Measurements from ENCODE around the gene COL6A2. TPM values are rescaled to one million over a fixed set of nuclear protein-coding genes. Genes with fewer than 3 reads are reported as not detected.

The COL6A2 gene
- total RNA-seq, 1 experiment from 2014 or later, result 129 TPM

GRCh38 chr21:46171996-46172862 is 74.3 kb downstream of the COL6A2 start:
- Histone ChIP-seq H4K91ac (ENCODE audit: insufficient read length, low read depth, low read length) (no peak overlapping the region), H3K14ac (ENCODE audit: insufficient read depth, low read length) (no peak overlapping the region; the same call in 1 of the 2 replicates), H3K56ac (ENCODE audit: insufficient read length, low read depth, low read length) (no peak overlapping the region), H3K79me1 (ENCODE audit: insufficient read depth, low read depth, low read length, poor library complexity, severe bottlenecking) (peaks cover 6% of the 10 kb centered on the region), H4K20me1 (ENCODE audit: control insufficient read depth, insufficient read depth, insufficient read length) (no peaks in the 10 kb centered on the region), H3K27ac (ENCODE audit: insufficient read length, low read depth, low read length) (no peak overlapping the region), H3K27me3 (ENCODE audit: insufficient read depth, low read length) (no peaks in the 10 kb centered on the region), H3K79me2 (ENCODE audit: insufficient read depth, low read length) (no peaks in the 10 kb centered on the region; the same call in 1 of the 2 replicates), H2BK5ac (ENCODE audit: insufficient read length, low read length) (no peak overlapping the region), H3T11ph (ENCODE audit: low read length) (no peak overlapping the region), H2BK20ac (ENCODE audit: low read depth, low read length, poor library complexity, severe bottlenecking) (no peak overlapping the region), H3K18ac (ENCODE audit: insufficient read length, low read depth, low read length) (no peak overlapping the region), H3K9ac (ENCODE audit: extremely low read depth, insufficient read length, low read length) (no peak overlapping the region), H3K23me2 (ENCODE audit: insufficient read length, low read depth, low read length, poor library complexity, severe bottlenecking) (no peaks in the 10 kb centered on the region), H4K5ac (ENCODE audit: insufficient read length, low read depth, low read length) (no peak overlapping the region), H2AFZ (ENCODE audit: low read length) (no peak overlapping the region), H4K8ac (replicated peaks; ENCODE audit: insufficient read length, low read depth, low read length) (no peak overlapping the region), H2AK5ac (ENCODE audit: insufficient read length, low read length) (no peak overlapping the region), H2BK15ac (ENCODE audit: low read depth, low read length) (no peak overlapping the region), H3K4me1 (ENCODE audit: insufficient read depth, low read length) (0 out of 2 replicates have a peak, but pooled peaks cover 3% of the 10 kb centered on the region), H3K23ac (ENCODE audit: insufficient read length, low read depth, low read length) (no peak overlapping the region), H3K9me3 (ENCODE audit: control insufficient read depth, low read depth, low read length) (no peaks in the 10 kb centered on the region), H3K4me2 (ENCODE audit: insufficient read depth, insufficient read length, low read length) (no peak overlapping the region), H2BK120ac (ENCODE audit: low read depth, low read length, poor library complexity, severe bottlenecking) (no peak overlapping the region), H3K4ac (ENCODE audit: low read depth, low read length) (no peak overlapping the region), H2BK12ac (ENCODE audit: insufficient read length, low read depth, low read length) (no peak overlapping the region)
- peaks cover 0 to 7% of the 10 kb centered on the region in 2 experiments; a peak in 2 of 4 replicates for H3K4me1 Mint-ChIP-seq
- no peaks in the 10 kb centered on the region for H3K27me3 Mint-ChIP-seq (ENCODE audit: low read depth)
- no peak overlapping the region for H3K4me3 Mint-ChIP-seq
- no CpG with 5 or more reads among the region's 21 CpGs for WGBS (ENCODE audit: extremely low coverage, insufficient read length, low lambda C conversion rate)
- peaks cover 2 to 21% (median 6%) of the 10 kb centered on the region in 3 experiments; a peak in 6 of 7 replicates for H3K36me3 Mint-ChIP-seq (ENCODE audit: insufficient read depth in 1 of 3, low read depth in 3 of 3)
- H3K9me3 Mint-ChIP-seq, result peaks cover 6 to 23% of the 10 kb centered on the region in 2 experiments; a peak in 4 of 5 replicates
- no peak for TF ChIP-seq CTCF (conservative IDR thresholded peaks at IDR 0.05)
- DNase-seq, result no peak
- H3K27ac Mint-ChIP-seq, result peak overlapping the region in 1 of 3 experiments; percentile 87; a peak in 3 of 7 replicates

Measured in H9 (cell line).